Mucosa of gallbladder (tissue), 1 donor: ENCODE measurements around the gene POU6F2. TPM values are rescaled to one million over a fixed set of nuclear protein-coding genes. Genes with fewer than 3 reads are reported as not detected.

Experiments
- DNase-seq: peaks from one replicate; pipeline ENCODE4 v3.0.0-alpha.2; 2020; ENCODE audit warnings: low spot score
- total RNA-seq: library from RNA; stranded (reverse); gene quantifications from one replicate; pipeline ENCODE4 v1.2.1, GENCODE V29; 2021
- donor health status: DM: no; HTN: no; CAD: no.

POU6F2 gene
- total RNA-seq, 1 donor from 2014 or later, result 7.9 TPM

DNA sequence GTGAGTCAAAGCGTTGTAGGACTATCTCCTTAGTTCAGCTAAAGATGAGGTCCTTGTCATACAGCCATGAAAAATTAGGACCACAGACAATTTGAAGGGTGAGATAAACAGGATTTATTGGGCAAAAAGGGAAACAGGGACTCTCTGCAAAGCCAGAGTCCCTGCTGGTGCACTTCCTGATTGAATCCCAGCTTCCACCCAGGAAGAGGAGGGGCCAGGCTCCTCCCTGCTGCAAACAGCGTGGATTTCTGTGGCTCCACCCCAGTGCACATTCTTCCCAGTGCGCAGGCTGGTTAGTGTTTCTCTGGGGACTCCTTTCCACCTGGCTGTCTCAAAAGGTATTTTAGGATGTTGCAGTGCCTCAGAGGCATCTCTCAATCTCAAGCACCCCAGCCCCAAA lies 423.1 kb downstream of the POU6F2 start:
- no peak for DNase-seq

DNA sequence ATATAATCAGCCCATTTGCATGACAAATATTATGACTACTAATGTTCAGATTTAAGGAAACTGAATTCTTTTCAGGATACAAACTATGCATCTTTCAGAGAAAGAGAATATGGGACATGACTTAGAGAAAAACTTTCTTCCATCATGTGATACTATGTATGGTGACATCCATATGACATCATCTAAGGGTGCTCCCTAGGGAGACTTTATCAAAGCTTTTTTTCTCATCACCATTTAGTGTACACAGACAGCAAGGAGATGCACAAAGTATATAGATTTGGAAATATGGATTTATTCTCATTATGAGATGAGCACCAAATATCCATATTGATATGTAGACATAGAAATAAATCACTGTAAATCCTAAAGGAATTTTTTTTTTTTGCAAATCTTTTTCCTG lies 424.3 kb downstream of the POU6F2 start:
- DNase-seq, result no peak

DNA sequence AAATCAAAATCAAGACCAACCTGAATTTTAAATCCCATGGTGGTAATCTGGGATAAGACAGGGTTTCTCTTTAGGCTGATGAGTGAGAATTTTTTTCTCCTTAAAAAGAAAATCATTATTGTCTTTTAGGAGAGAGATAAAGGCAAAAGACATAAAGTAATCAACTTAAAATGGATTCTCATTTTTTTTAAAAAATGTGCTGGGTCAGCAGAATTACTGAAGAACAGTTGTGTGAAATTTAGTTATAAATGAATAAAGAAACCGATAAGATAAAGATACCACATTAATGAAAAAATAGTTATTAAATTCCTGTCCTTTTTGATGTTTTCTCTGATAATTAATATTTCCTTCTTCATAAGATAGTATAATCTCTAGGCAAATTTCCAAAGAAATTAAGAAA lies 427.2 kb downstream of the POU6F2 start:
- no peak for DNase-seq

DNA sequence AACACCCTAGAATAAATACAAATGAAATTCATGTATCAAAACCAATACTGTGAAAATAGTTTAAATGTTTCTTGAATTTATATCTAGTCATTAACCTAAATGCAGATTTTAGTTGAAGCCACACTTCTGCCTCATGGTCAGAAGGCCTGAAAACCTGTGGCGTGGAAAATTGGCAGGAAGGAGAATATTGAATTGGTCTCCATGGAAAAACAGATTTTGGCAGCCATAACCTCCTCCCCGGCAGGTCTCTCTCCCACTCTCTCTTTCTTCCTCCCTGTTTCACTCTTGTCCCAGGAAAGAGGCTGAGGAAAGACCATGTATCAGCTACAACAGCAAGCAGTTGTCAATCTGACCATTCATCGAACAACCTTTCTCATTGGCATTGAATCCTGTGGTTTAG lies 427.9 kb downstream of the POU6F2 start:
- DNase-seq, result no peak

DNA sequence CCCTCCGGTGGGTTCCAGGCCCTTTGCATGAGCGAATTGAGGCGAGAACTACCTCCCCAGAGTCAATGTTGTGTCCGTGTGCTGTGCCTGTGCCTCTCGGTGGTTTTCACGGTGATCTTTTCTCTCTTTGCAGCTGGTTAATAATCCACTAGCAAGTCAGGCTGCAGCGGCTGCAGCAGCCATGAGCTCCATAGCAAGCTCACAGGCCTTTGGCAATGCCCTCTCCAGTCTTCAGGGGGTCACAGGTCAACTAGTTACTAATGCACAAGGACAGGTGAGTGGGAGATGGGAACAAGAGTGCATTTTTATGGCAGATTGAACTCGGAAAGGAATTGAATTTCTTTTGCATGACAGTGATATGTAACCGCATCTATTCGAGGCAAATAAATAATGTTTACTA lies 428.8 kb downstream of the POU6F2 start:
- DNase-seq, result peak; percentile 20

DNA sequence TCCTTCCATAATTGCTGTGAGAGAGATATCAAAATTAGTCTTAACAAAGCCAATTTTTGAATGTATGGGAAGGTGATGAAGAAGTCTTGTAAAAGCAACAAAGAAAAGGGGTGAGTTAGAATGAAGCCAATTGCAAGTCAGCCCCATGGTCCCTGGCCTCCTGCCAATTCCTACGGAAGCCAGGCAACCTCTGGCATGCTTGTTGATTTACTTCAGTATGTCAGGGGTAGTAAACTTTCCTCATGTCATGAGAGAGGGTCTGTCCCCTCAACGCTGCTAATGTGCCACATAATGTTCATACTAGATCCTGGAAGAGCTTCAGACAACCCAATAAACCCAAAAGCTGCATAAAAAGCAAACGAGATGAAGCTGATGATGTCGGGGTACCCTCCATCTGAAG lies 429.4 kb downstream of the POU6F2 start:
- DNase-seq, result no peak

DNA sequence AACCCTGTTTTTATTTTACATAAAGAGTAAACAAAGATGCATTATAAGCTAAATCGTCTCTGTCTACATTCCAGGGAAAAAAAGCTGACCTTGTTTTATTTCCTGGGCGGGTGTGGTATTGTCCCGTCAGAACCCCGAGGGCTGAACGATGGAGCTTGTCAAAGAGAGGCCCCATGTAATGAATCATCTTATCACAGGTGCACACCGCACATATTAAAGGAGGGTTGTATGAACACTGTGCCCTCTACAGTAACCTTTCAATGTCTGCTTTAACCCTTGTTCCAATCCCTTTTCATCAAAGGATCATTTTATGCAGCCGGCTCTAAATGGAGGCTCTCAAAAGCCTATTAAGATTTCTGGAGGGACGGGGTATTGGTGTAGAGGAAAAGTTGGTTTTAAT lies 430.0 kb downstream of the POU6F2 start:
- DNase-seq, result no peak

DNA sequence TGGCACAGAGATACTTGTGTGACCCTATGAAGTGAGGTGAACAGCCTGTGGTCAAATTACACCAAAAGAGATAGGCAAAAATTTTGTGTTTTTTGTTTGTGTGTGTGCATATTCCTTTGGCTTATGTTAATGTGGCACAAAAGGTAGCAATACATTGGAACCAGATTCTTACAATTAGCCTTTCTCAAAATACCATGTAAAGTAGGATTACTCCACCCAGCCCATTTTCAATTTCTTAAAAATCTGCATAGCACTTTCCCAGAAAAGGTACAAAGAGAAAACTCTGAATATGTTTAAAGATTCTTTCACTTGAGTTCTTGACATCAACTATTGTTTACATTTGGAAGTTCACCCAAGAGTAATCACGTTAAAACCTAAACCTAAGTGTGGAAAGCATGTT lies 431.2 kb downstream of the POU6F2 start:
- no peak for DNase-seq

DNA sequence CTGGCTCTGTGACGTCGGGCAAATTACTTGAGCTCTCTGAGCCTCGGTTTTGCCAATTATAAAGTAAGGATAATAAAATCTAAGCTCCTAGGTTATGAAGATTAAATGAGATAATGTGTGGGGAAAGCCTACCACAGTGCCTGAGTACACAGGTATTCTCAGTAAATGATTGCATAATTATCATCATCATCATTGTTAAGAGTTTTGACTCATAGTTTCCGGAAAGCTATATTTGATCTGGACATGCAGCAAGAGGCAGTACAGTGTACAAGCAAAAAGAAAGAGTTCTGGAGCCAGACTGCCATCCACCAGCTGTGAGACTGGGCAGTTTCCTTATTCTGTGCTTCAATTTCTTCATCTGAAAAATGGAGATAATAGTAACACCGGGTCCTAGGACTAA lies 432.9 kb downstream of the POU6F2 start:
- no peak for DNase-seq

DNA sequence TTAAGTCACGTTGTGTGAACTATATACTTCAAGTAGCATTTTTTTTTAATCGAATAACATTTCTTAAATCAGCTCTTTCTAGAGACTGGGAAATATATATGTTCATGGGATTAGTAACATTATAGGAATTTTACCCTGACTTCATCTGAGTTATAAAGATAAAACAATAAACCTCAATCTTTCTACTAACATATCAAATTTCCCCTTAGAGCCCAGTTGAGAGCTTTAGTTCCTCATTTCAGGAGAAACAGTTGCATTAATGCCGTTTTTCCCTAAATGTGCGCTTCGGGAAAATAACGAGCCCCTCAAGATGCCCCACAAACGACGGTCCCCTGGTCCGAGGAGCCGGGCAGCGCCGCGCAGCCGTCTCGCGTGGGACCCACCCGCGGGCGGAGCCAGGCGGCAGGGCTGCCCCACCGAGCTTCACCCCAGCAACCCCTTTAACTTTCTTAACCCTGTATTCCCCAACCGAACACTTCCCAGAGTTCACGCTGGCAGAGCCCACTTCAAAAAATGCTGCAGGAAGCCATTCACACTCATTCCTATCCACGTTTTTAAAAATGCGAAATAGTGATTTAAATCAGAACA lies 436.0 kb downstream of the POU6F2 start:
- DNase-seq, result no peak

DNA sequence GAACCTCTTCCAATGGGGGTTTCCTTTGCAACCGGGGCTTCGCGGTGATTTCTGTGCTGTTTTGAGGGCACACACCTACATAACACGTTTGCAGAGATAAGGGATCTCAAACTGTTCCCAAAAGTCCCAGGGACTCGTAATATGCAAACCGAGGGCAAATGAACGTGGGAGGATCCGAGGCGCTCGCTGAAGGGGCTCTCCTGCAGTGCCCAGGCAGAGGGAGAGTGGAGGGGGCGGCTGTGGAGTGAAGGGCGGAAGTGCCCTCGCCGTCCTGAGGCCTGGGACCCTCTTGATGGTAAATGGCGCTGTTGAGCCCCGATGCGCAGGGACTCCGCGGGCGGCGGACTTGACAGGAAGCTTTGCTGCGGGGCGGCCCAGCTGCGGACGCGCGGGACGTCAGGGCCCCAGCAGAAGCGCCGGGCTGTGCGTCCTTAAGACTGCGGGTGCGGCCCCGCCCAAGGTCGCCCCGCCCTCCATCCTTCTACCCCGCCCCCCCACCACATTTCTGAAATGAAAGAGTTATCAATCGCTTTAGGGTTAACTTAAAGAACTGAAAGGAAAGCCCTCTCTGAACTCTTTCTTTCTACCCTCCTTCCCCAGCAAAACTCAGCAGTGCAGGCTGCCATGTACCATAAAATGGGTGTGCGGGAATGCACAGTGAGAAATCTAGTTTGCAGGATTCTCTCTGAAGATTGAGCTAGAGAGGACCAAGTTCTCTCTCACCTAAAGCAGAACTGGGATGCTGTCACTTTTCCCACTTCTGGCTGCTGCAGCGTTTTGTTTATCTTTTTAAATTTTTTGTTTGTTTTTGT lies 436.7 kb downstream of the POU6F2 start:
- peak; percentile 23 for DNase-seq

DNA sequence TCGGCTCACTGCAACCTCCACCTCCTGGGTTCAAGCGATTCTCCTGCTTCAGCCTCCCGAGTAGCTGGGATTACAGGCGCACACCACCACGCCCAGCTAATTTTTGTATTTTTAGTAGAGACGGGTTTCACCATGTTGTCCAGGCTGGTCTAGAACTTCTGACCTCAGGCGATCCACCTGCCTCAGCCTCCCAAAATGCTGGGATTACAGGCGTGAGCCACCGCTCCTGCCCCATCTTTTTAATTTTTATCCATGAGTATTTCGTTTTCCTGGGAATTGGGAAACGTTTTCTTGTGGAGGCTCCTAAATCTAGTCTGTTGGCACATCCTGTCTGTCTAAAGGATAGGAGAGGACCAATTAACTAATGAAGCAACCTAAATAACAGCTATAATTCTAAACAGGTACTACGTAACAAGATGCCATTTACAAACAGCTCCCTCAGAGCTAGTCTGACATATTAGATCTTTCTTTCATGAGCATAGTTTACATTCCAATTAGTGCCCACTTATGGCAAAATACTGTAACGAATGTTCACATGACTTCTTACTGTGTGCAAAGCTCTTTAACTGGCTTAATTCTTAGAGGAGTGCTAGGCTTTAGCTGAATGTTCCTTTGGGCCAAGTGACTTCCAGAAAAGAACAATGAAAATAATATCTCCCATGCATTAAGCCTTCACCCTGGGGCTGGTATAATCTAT lies 437.5 kb downstream of the POU6F2 start:
- DNase-seq, result no peak

DNA sequence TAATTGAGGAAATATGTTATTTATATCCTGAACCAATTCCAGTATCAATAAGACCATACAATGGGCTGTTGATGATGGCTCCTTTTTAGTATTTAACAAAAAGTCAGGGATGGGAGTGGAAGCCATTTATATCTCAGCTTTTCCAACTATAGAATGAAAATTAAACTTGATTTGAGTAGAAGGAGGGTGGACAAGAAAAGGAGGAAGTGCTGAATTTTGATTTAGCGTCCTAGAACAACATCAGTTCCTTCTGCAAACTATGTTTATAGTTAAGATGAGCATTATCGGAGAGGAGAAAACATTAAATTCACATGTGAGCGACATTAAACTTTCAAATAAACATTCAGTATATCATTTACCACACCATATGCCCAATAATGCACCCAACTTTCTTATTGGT lies 439.2 kb downstream of the POU6F2 start:
- DNase-seq, result no peak

DNA sequence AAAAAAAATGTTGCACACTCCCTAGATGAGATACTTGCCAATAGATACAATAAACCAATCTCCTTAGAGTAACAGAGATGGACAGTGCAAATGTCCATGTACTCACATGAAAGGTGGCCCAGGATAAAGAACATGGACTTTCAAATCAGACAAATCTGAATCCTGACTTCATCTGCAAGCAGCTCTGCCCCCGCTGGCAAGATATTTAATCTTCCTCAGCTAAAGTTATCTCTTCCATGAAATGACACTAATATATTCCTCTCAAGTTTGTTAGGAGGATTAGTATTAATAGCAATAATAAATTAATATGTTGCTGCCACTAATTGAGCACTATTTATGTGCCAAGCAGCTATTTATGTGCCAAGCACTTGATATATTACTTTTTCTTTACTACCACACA lies 439.9 kb downstream of the POU6F2 start:
- no peak for DNase-seq

DNA sequence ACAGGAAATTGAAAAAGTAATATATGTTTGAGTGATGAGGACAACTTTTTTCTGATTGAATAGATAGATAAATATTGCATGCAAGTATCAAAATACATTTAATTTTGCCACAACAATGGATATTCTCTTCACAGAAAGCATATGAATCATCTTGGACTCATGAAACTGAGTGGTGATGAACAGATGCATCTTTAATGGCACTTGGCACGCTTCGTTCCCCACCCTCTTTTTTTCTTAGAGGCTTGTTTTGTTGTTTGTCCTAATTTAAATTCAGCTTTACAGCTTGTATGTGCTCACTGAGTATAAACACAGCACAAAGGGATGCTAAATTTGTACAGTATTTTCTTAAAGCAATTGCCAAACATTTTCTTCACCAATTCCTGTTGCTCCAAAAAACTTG lies 443.5 kb downstream of the POU6F2 start:
- no peak for DNase-seq

DNA sequence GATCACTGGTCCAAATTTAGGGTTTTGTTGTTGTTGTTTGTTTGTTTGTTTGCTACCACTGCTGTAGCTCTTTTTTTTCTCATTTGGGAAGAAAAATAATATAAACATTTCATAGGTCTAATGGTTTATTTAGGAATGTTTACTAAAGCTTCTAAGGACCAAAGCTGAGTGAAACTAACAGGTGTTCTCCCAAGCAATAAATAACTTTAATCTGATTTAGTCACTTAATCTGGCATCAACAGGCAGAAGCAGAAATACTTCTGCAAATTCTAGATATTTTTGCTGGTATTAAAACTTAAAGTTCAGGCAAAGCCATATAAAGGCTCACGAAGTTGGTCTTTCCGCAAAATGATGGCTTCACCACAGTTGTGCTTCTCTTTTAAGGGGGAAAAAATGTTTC lies 444.0 kb downstream of the POU6F2 start:
- no peak for DNase-seq

DNA sequence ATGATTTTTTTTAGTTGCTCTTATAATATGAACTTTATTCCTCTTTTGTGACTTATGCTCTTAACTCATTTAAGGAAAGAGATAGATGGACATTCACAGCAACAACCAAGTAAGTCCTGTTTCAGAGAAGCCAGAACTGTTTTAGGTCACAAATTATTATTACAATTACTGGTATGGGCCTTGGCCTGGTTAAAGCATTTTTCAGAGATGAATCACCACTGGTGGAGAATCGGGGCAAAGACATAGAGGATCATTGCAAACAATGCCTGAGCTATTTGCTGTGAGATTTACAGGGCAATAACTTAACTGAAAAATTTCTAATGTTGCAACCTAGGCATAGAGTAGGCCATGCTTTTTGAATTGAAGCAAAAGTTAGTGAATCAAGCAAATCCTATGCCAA lies 450.5 kb downstream of the POU6F2 start:
- no peak for DNase-seq

DNA sequence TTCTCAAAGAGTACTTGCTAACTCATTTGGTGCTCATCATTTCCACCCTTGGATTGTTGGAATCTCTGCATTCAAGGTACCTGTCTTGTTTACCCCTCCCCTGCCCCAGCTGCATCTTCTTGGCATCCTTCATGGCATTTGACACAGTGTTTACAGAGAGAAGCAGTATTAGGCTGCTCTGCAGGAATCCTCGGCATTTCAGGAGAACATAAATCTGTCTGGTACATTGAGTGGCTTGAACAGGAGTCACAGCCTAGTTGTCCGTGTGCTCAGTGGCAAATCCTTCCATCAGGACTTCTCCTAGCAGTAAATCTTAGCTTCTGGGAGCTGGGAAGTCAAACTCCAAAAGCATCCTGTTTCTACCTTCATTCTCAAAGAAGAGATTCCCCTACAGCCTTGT lies 451.7 kb downstream of the POU6F2 start:
- DNase-seq, result no peak

DNA sequence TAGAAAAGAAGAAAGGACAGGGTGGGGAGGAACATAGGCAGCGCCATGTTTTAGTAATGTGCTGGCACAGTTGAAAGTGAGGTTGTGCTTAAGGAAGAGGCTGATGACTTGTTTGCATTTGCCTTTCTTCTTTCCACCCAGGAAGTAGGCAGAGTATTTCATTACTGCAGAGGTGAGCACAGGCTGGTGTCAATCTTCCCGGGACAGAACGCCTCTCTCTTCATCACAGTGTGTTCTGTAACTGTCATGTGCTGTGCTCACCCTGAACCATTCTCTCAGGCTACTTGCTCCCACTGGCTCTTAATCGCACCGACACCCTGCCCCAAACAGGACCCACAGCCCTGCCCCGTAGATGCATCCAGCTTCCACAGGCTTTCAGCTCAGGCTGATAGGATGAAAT lies 452.7 kb downstream of the POU6F2 start:
- DNase-seq, result no peak

DNA sequence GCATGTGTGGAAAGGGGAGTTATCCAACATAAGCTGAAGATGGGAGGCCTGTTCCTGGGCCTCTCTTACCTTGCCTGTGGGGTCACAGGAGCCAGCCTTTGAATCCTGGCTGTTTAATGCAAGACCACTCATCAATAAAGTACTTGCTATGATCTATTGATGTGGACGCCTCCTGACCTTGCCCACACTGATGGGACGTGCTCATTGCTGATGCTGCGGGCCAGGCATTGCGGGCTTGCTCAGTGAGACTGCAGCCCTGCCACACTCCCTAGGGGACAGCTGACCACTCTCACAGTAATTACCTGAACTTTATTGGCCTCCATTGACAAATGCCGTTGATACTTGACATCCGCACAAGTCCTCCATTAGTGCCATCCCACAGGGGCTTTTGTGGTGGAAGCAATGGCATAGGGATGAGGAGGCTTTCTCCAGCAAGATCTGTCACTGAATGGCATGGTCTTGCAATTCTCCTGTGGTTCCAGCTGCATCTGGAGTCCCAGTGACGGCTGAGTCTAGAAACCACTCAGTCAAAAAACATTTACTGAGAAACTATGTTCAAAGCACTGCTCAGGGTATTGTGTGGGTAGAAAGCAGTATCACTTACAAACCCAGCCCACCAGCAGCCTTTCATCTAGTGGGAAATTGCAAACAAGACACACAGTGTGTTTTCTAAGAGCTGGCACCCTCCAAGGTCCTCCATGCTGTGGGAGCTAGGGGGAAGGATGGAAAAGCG lies 453.4 kb downstream of the POU6F2 start:
- no peak for DNase-seq

DNA sequence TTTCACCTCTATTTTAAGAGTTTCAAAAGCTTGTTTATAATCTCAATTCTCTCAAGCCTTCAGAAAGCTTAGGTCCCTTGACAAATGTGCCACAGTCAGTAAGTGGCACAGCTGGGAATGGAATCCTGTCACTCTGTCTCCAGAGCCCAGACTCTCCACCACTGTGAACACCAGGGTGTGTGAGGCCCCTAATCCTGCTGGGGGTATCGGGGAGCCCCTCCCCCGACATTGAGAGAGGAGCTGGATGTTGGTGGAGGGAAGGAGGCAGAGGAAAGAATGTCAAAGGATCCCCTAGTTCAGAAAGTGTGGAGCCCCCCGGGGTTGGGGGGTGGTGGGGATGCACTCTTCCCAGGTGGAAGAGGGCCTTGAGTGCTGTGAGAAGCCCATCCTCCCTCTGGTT lies 454.7 kb downstream of the POU6F2 start:
- no peak for DNase-seq

DNA sequence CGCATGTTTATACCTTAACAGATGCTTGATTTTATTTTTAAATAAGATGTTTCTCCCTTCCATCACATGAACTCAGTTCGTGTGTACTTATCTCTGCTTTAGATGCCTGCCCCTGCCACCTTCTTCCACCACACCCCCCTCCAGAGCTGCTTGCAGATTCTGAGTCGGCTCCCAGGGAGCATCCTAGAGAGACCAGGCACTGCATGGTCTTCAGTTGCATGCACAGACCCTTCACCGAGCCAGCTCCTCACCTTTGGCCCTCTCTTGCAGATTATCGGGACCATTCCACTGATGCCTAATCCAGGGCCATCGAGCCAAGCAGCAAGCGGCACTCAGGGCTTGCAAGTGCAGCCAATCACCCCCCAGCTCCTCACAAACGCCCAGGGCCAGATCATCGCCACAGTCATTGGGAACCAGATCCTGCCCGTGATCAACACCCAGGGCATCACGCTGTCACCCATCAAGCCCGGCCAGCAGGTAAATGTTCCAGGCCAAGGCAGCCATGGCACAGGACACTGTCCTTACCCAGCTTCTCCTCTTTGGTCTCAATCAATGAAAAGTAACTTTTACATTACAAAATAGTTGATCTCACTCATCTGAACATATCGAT lies 455.2 kb downstream of the POU6F2 start:
- no peak for DNase-seq
